Measurements from ENCODE around the gene ASB13.

ASB13 gene

DNA sequence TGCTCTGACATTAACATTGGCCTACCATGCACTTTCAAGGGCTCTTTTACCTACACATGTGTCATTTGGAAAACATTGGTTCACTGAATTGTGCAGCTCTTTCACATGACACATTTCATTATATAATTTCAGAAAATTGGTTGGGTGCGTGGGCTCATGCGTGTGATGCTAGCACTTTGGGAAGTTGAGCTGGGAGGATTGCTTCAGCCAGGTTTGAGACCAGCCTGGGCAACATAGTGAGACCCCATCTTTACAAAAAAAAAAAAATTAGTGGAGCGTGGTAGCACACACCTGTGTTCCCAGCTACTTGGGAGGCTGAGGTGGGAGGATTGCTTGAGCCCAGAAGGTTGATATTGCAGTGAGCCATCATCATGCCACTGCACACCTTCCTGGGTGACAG lies 22.2 kb upstream of the ASB13 start:
- H3K27me3 ChIP-seq (replicated peaks; ENCODE audit: control insufficient read depth, insufficient read depth, low read length): no peaks in the 10 kb centered on the region
- DNase-seq (ENCODE audit: extremely low read depth, insufficient read length): no peak
- H3K36me3 ChIP-seq (ENCODE audit: control insufficient read depth, insufficient read depth, low read length): no peaks in the 10 kb centered on the region; the same call in 1 of the 2 replicates
- H3K4me3 ChIP-seq (replicated peaks; ENCODE audit: low read depth, low read length): no peak overlapping the region
- TF ChIP-seq, protein P1, sequence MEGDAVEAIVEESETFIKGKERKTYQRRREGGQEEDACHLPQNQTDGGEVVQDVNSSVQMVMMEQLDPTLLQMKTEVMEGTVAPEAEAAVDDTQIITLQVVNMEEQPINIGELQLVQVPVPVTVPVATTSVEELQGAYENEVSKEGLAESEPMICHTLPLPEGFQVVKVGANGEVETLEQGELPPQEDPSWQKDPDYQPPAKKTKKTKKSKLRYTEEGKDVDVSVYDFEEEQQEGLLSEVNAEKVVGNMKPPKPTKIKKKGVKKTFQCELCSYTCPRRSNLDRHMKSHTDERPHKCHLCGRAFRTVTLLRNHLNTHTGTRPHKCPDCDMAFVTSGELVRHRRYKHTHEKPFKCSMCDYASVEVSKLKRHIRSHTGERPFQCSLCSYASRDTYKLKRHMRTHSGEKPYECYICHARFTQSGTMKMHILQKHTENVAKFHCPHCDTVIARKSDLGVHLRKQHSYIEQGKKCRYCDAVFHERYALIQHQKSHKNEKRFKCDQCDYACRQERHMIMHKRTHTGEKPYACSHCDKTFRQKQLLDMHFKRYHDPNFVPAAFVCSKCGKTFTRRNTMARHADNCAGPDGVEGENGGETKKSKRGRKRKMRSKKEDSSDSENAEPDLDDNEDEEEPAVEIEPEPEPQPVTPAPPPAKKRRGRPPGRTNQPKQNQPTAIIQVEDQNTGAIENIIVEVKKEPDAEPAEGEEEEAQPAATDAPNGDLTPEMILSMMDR (IDR thresholded peaks at IDR 0.05; ENCODE audit: insufficient read depth, low read length, poor library complexity, severe bottlenecking): no peak

DNA sequence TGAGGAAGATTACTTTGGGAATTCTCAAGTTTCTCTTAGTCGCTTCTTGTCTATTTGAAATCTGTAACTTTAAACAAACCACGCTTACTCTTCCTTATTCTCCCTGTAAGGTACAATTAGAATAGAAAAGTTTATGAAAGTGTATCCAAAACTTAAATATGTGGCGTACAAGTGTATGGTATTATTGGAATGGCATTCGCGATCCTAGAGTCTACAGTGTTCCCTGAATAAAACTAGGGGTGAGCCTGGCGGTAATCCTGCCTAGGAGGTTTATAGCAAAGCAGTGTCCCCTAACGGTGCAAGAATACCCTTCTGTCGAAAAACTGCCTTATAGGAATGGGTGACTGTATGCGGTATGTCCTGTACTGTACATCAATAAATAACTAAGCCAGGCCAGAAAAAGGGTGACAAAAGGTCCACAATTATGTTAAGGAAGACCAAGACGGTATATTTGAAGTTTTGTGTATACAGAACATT lies 19.4 kb upstream of the ASB13 start:
- no peak for DNase-seq (ENCODE audit: extremely low read depth, insufficient read length)
- Histone ChIP-seq H3K36me3 (ENCODE audit: control insufficient read depth, insufficient read depth, low read length) (no peaks in the 10 kb centered on the region; the same call in 1 of the 2 replicates), H3K4me3 (replicated peaks; ENCODE audit: low read depth, low read length) (peak overlapping the region; percentile 75), H3K27me3 (replicated peaks; ENCODE audit: control insufficient read depth, insufficient read depth, low read length) (no peaks in the 10 kb centered on the region)
- TF ChIP-seq, protein P1 (IDR thresholded peaks at IDR 0.05; ENCODE audit: insufficient read depth, low read length, poor library complexity, severe bottlenecking): no peak

DNA sequence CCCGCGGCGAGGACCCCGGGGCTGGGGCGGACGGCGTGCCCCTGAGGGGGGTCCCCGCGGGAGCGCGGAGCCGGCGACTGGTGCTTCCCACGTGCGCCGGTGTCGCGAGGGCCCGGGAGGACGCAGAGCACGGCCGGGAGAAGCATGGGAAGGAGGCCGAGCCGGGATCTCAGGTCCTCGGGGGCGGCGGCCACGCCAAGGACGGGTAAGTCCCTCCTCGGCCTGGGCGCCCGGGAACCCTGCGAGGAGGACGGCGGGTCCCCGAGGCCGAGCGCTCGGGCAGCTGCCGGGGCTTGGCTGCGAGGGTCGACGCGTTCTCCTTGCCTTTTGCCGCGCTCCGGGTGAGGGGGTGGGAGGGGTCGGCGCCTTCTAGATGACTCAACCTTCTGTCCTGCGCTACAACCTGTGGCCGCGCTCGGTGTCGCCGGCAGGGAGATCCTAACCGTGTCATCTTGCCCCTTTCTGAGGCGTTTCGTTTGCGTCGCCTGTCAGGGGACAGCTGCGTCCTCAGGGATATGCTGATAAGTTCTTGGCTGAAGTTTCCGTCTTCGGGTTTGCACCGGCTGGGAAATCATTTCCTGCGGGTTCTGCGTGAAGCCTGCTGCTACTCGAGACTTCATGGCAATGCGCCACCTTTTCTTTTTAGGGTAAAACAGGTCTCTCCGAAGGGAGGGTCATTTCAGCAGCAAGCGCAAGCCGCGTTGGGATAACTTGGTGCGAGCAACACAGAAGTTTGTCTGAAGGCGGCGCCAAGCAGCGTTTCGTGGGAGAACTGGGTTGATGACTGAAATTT lies 18.8 kb upstream of the ASB13 start:
- peak overlapping the region; percentile 75 for H3K4me3 ChIP-seq (replicated peaks; ENCODE audit: low read depth, low read length)
- no peaks in the 10 kb centered on the region for H3K27me3 ChIP-seq (replicated peaks; ENCODE audit: control insufficient read depth, insufficient read depth, low read length)
- H3K36me3 ChIP-seq (ENCODE audit: control insufficient read depth, insufficient read depth, low read length): no peaks in the 10 kb centered on the region; the same call in 1 of the 2 replicates
- DNase-seq (ENCODE audit: extremely low read depth, insufficient read length): peak; percentile 83
- TF ChIP-seq, protein P1 (IDR thresholded peaks at IDR 0.05; ENCODE audit: insufficient read depth, low read length, poor library complexity, severe bottlenecking): peak; percentile 54

DNA sequence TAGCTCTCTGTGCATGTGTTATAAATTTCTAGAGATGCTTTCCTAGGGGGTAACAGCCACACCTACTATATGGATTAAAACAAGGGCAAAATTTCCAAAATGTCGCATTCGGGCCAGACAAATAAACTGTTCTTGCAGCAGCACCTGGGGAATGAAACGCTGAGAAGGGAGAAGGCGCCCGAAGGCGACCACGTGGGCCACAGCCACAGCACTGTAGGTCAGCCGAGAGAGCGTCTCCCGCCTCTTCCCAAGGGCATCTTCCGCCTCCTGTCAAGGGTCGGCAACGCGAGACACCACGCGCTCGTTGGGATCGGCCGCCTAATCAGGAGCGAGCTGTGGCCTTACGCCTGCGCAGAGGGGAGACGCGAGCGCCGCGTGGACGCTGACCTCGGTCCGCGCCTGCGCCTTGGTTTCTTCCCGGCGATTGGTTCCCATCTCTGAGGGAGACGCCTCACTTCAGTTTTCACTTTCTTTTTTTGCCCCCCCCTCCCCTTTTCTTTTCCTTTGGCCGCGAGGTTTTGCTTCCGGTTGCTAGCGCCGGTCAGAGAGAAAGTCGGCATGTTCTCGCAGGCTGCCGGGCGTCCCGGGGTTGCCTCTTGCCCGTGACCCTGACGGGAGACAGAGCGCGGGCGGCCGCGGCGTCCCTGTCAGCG lies 18.0 kb upstream of the ASB13 start, which contains the start of gene TASOR2:
TASOR2 (plus strand) TSS at position 521 of the 653 bp plus-strand sequence. CDS start 35,805 bp downstream, outside the sequence.
- H3K27me3 ChIP-seq (replicated peaks; ENCODE audit: control insufficient read depth, insufficient read depth, low read length): no peaks in the 10 kb centered on the region
- peak within 1 kb of the TSS; percentile 75 for H3K4me3 ChIP-seq (replicated peaks; ENCODE audit: low read depth, low read length)
- H3K36me3 ChIP-seq (ENCODE audit: control insufficient read depth, insufficient read depth, low read length): no peaks in the 10 kb centered on the region; the same call in 1 of the 2 replicates
- DNase-seq (ENCODE audit: extremely low read depth, insufficient read length): peak; percentile 99
- TF ChIP-seq, protein P1 (IDR thresholded peaks at IDR 0.05; ENCODE audit: insufficient read depth, low read length, poor library complexity, severe bottlenecking): no peak

DNA sequence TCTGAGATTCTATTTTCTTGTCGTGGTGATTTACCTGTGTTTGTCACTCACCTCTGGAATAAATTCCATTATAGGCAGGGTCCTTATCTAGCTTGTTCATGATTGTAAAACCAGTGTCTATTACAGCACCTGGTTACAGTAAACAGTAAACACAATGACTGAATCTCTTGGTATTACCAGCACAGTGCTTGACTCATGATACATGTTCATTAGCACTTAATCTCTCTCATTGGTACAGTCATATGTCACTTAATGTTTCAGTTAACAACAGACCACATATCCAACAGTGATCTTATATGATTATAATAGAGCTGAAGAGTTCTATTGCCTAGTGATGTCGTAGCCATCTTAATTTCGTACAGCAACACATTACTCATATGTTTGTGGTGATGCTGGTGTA lies 16.7 kb upstream of the ASB13 start:
- TF ChIP-seq, protein P1 (IDR thresholded peaks at IDR 0.05; ENCODE audit: insufficient read depth, low read length, poor library complexity, severe bottlenecking): no peak
- H3K36me3 ChIP-seq (ENCODE audit: control insufficient read depth, insufficient read depth, low read length): no peaks in the 10 kb centered on the region
- no peak for DNase-seq (ENCODE audit: extremely low read depth, insufficient read length)
- H3K27me3 ChIP-seq (replicated peaks; ENCODE audit: control insufficient read depth, insufficient read depth, low read length): no peaks in the 10 kb centered on the region; the same call in 1 of the 2 replicates
- H3K4me3 ChIP-seq (replicated peaks; ENCODE audit: low read depth, low read length): no peak overlapping the region

Measured in GM06990 (cell line).